Gastroesophageal sphincter (tissue), 3 donors: ENCODE measurements around the gene CNP.

ENCODE experiments used
- CTCF ChIP-seq, 4 experiments: fragments of 200-600 bp in 2 of 4; fragments of 450-650 bp in 2 of 4; sonication (generic) in 1 of 4; IDR thresholded peaks; one replicate each; pipeline ENCODE4 v1.5.1; 2017 to 2019; ENCODE audit warnings: antibody characterized with exemption in 4 of 4, mild to moderate bottlenecking in 2 of 4, moderate library complexity in 2 of 4
- EP300 ChIP-seq: sonication (generic); formaldehyde crosslinking; IDR thresholded peaks from one replicate; pipeline ENCODE4 v1.6.1; 2017; ENCODE audit warnings: antibody characterized with exemption, mild to moderate bottlenecking

- no peak for TF ChIP-seq EP300
- peak; percentile 93 to 100 (median 95) for TF ChIP-seq CTCF (IDR thresholded peaks at IDR 0.05)
Observed at GRCh38 chr17:42019509-42020404, 53.2 kb downstream of the CNP start, which contains the start of gene NKIRAS2.
